Endothelial cell of hepatic sinusoid (primary cell): ENCODE measurements around the gene S1PR3.

Source experiments
- in situ Hi-C: cut with HindIII; loops from 2 replicates; pipeline ENCODE4 v1.10.0; 2017; ENCODE audit warnings: low sequenced_read_pairs

The S1PR3 gene

GRCh38 chr9:89006996-89007967 lies 16.0 kb downstream of the S1PR3 start:
- in situ Hi-C loops, result loop anchor here (25.0 kb wide), 1 partner anchor 420 kb away; no protein-coding TSS in a partner anchor

DNA sequence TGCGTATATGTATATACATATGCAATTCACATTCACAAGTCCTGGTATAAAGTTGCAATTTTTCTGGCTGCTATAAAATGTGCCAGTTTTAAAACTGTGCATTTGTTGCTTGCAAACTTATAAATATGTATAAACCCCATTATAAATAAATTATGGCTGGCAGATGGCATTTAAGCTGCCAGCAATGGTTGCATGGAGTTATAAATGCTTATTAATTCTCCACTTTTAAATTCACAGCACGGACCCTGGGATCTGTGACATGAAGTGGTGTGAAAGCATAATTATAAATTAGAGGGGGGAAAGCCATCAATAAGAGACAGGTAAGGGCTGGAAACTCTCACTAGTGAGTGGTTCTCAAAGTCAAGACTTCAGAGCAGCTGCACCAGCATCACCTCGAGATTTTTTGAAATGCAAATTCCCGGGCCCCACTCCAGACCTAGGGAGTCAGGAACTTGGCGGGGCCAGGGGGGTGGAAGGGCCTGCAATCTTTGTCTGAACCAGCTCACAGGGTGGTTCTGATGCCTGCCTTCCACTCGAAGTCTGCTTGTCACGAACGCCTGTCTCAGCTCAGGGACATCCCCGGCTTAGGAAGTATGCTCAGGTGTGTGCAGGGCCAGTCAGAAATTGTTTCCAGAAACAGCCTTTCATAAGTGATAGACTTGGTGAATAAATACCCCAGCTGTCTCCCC lies 16.9 kb downstream of the S1PR3 start:
- in situ Hi-C loops, result loop anchor here (25.0 kb wide), 1 partner anchor 421 kb away; no protein-coding TSS in a partner anchor

- in situ Hi-C loops, result loop anchor here (25.0 kb wide), 1 partner anchor 422 kb away; no protein-coding TSS in a partner anchor
Observed at GRCh38 chr9:89008744-89009545, 17.7 kb downstream of the S1PR3 start.

DNA sequence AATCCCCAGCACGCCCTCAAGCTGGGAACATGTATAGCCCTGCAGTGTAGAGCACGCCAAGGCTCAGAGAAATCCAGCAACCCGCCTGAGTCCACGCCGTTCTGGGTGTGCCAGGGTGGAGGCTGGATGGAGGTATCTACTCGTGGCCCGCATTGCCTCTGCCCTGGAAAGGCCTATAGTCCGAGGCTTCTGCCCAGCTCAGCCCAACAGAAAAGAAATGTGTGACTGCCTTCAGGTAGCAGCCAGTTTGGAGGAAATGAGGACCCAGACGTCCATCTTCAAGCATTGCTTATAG lies 18.2 kb downstream of the S1PR3 start:
- in situ Hi-C loops, result loop anchor here (25.0 kb wide), 1 partner anchor 422 kb away; no protein-coding TSS in a partner anchor

DNA sequence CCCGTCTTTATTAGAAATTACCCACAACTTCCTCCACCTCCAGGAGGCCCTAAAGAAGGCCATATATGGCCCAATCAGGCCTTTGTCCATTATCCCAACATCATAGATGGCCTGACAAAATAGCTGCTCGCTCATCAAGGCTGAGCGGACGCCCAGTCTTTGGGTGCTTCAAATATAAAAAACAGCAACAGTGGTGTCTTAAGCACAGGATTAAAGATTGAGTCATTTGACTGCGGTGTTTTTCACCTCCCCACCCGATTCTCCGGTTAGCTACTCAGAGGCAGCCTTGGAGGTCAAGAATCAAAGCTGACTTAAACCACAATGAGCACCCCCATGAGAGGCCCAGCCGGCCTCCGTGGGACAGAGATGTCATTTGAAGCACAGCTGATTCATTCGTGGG lies 18.8 kb downstream of the S1PR3 start:
- in situ Hi-C loops, result loop anchor here (5.0 to 25.0 kb wide), 2 partner anchors 57 to 423 kb away; no protein-coding TSS in a partner anchor

DNA sequence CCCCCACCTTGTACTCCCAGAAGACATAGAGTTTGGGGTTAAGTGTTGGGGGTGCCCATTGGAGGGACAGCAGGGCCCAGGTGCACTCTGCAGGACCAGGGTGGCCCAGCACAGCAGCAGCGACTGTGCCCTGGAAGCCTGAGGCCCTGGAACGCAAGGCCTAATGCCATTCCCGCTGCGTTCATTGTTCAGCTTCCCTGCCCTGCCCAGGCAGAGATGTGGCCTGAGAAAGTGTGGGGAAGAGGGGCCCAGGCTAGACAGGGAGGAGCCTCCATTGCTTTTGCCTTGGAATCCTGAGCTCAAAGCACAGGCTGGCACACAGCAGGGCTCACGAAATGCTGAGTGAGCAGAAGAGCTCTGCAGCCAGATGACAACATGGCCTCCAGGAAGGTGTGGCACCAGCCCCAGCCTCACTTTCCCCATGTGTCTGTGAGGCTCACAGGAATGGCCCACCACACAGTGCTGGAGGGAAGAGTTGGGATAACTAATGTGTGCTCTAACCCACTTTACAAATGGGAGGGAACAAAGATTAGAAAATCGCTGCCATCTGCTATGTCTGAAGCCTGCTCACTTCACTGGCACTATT lies 19.4 kb downstream of the S1PR3 start:
- in situ Hi-C loops, result loop anchor here (5.0 to 25.0 kb wide), 2 partner anchors 57 to 423 kb away; no protein-coding TSS in a partner anchor

GRCh38 chr9:89011683-89012082 lies 20.4 kb downstream of the S1PR3 start:
- in situ Hi-C loops, result loop anchor here (5.0 to 25.0 kb wide), 2 partner anchors 56 to 424 kb away; no protein-coding TSS in a partner anchor

GRCh38 chr9:89012294-89013042 lies 21.2 kb downstream of the S1PR3 start:
- in situ Hi-C loops, result loop anchor here (5.0 to 25.0 kb wide), 2 partner anchors 55 to 425 kb away; no protein-coding TSS in a partner anchor

DNA sequence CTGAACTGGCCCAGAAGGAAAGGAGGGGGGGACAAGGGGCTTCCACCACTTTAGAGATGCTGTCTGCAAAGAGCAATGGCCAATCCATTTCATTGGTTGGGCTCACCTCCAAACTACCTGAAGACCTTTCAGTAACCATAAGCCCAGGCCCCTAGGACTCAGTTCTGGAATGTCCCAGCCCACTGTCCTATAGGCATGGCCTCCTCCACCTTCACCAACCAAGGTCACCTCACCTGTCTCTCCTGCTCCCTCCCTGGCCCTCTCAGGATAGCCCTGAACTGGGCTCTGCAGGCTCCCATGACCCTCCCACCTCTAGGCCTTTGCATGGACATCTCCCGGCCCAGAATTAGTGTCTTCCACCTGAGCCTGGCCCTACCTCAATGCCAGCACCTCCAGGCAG lies 22.4 kb downstream of the S1PR3 start:
- in situ Hi-C loops, result loop anchor here (5.0 to 25.0 kb wide), 2 partner anchors 54 to 426 kb away; no protein-coding TSS in a partner anchor

GRCh38 chr9:89014153-89014552 lies 22.9 kb downstream of the S1PR3 start:
- in situ Hi-C loops, result loop anchor here (5.0 to 25.0 kb wide), 2 partner anchors 53 to 427 kb away; no protein-coding TSS in a partner anchor

GRCh38 chr9:89015336-89015735 lies 24.1 kb downstream of the S1PR3 start:
- in situ Hi-C loops, result loop anchor here (5.0 to 25.0 kb wide), 2 partner anchors 267 to 428 kb away; no protein-coding TSS in a partner anchor

- in situ Hi-C loops, result loop anchor here (25.0 kb wide), 1 partner anchor 433 kb away; no protein-coding TSS in a partner anchor
Observed at GRCh38 chr9:89020754-89021153, 29.5 kb downstream of the S1PR3 start.

DNA sequence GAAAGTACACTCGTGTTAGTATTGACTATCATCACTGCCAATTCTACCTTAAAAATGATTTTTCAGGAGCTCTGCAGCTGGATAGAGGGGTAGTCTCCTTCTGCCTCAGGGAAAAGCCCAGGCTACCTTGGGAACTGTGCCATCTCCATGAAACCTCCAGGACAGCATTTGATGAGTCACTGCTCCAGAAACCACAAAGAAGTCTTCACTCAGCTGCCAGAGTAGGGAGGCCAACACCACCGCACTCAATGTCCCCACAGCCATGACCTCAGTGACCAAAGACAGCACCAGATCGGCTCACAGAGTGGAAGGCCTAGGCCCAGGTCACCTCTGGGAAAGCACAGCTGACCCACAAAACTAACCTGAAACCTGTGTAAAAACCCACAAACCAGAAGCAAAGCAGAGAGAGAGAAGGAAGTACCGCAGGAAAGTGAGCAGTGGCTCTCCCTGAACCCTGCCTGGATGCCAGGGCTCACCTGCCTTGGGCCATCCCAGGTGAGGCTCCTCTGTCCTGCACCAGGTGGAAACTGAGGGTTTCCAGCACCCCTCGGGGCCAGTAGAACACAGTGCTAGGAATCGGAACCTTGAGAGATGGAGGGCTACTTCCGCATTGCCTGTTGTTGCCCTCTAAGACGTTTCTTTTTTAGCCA lies 30.0 kb downstream of the S1PR3 start:
- in situ Hi-C loops, result loop anchor here (25.0 kb wide), 1 partner anchor 434 kb away; no protein-coding TSS in a partner anchor

DNA sequence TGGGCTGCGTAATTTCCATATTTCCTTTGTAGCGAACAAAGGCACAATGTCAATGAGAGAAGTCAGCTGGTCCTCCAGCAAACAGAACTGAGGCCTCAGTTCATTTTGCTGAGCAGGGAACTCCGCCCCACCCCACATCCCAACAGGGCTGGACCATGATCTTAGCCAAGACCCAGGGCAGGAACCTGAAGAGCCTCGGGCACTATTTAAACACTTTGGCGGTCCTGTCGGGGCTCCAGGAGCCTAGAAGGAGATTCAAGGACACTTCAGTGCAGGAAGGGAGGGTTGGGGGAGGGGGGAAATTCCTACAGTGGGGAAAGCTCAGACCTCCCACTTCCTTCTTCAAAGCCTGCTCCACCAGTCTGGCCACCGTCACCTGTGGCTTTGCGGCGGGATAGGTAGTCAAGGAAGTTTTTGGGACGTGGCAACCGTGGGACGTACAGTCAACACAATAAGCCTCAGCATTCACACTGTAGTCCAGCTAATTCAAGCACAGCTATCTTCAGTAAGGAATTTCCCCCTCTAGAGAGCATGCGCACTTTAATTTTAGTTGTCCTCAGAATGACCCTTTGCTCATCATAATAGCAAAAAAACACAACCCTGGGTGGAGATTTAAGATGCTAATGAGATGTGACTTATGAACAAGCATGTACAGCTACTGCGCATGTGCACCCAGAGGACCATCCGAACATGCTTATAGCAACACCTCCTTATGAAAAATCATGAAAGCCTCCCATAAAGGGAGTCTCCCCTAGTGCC lies 30.9 kb downstream of the S1PR3 start:
- in situ Hi-C loops, result loop anchor here (25.0 kb wide), 1 partner anchor 435 kb away; no protein-coding TSS in a partner anchor

DNA sequence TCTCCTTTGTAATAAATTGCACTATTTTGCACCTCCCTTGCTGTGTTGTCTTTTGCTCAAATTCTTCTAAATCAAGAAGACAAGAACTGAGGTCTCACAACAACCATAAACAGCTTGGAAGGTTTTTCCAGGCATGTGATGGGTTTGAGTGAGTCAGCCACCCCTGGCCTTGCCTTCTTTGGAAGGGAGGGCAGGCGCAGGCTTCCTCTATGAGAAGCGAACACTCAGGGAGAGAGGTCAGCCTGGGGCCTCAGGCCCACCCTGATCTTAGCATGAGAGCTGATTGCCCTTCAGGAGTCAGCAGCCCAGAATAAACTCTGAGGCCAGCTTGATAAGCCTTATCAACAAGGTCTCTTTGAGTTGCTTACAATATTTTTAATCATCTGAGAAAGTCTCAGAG lies 31.6 kb downstream of the S1PR3 start:
- in situ Hi-C loops, result loop anchor here (25.0 kb wide), 1 partner anchor 436 kb away; no protein-coding TSS in a partner anchor

- in situ Hi-C loops, result loop anchor here (25.0 kb wide), 1 partner anchor 436 kb away; no protein-coding TSS in a partner anchor
Observed at GRCh38 chr9:89023740-89024139, 32.5 kb downstream of the S1PR3 start.

DNA sequence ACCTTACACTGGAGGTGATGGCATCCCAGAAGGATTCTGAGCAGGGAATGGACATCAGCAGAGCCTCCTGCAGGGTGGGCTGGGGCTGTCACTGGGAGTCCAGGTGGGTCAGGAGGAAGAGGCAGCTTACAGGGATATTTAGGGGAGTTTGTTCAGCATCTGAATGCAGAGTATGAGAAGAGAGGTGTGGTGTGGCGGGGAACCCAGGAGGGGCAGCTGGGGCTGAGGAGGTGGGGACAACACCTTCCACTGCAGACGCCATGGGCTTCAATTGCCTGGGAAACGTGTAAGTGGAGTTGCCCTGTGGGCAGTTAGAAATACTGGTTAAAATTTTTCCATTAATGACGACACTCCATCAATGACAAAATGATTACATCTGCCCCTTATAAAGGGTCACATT lies 33.5 kb downstream of the S1PR3 start:
- in situ Hi-C loops, result loop anchor here (25.0 kb wide), 1 partner anchor 437 kb away; no protein-coding TSS in a partner anchor

DNA sequence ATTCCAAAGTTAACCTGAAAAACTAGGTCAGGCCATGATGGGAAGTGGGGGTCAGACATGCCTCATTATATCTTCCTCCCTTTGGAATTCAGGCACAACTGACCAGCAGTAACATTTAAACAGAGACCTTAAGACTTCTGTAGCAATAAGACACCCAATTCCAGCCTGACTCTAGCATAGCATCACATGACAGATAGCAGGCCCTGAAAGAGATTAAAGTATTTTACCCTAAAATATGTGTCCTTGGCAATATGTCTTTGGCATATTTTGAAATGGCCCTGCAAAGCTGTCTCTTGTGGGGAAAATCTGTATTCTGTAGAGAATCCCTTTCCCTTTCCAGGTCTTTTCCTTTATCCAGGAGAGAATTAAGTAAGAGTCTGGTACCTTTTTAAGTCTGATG lies 34.3 kb downstream of the S1PR3 start:
- in situ Hi-C loops, result no loop called here
